Ascending aorta (tissue), 2 donors: ENCODE results near the gene DNAJA1. TPM values are rescaled to one million over a fixed set of nuclear protein-coding genes. Genes with fewer than 3 reads are reported as not detected.

Experiments
- DNase-seq, 2 donors: peaks; one replicate each; pipeline ENCODE4 v3.0.0-alpha.2; 2019; ENCODE audit warnings: low spot score in 2 of 2
- H3K27ac ChIP-seq, 2 donors: fragments of 200-600 bp; sonication (generic); one replicate each; pipeline ENCODE4 v1.5.1; 2016 to 2017; ENCODE audit warnings: mild to moderate bottlenecking in 1 of 2
- H3K27me3 ChIP-seq: fragments of 200-600 bp; sonication (generic); one replicate; pipeline ENCODE4 v1.5.1; 2017
- H3K36me3 ChIP-seq, 2 donors: fragments of 200-600 bp; sonication (generic); one replicate each; pipeline ENCODE4 v1.5.1; 2016
- H3K4me1 ChIP-seq, 2 donors: fragments of 200-600 bp; sonication (generic); one replicate each; pipeline ENCODE4 v1.5.1; 2016 to 2017; ENCODE audit warnings: mild to moderate bottlenecking in 1 of 2
- H3K4me3 ChIP-seq, 2 donors: fragments of 200-600 bp; sonication (generic); one replicate each; pipeline ENCODE4 v1.5.1; 2016 to 2017; ENCODE audit warnings: mild to moderate bottlenecking in 1 of 2
- H3K9me3 ChIP-seq, 2 donors: fragments of 200-600 bp; sonication (generic); one replicate each; pipeline ENCODE4 v1.5.1; 2016
- CTCF ChIP-seq, 3 experiments: fragments of 200-600 bp in 2 of 3; fragments of 450-650 bp in 1 of 3; sonication (generic) in 2 of 3; IDR thresholded peaks; one replicate each; pipeline ENCODE4 v1.5.1; 2016 to 2019; ENCODE audit warnings: antibody characterized with exemption in 3 of 3, mild to moderate bottlenecking in 1 of 3, moderate library complexity in 1 of 3
- intact Hi-C: fragments of 100-400 bp; cut with DNase I; formaldehyde crosslinking; loops from one replicate; pipeline ENCODE4 v1.15.1; 2023
- total RNA-seq: library from RNA; depleted of rRNA; stranded (reverse); fragments of >200 nt; gene quantifications from one replicate; pipeline ENCODE4 v1.1.0, GENCODE V29; 2016

DNAJA1 gene
- total RNA-seq, 1 donor from 2014 or later: 53.6 TPM

- Histone ChIP-seq H3K36me3 (peaks cover 40 to 67% of the 10 kb centered on the region in 2 donors), H3K9me3 (no peaks in the 10 kb centered on the region), H3K4me1 (peaks cover 3 to 21% of the 10 kb centered on the region in 2 donors), H3K27me3 (no peaks in the 10 kb centered on the region), H3K27ac (no peak overlapping the region), H3K4me3 (no peak overlapping the region)
- no peak for TF ChIP-seq CTCF (IDR thresholded peaks at IDR 0.05)
- DNase-seq: no peak
- intact Hi-C loops: no loop called here
These were observed 5.2 kb downstream of the DNAJA1 start for GRCh38 chr9:33030285-33030684.

- Histone ChIP-seq H3K27me3 (no peaks in the 10 kb centered on the region), H3K4me3 (no peak overlapping the region), H3K9me3 (no peaks in the 10 kb centered on the region), H3K27ac (no peak overlapping the region), H3K4me1 (peaks cover 3 to 15% of the 10 kb centered on the region in 2 donors), H3K36me3 (peaks cover 58 to 87% of the 10 kb centered on the region in 2 donors)
- DNase-seq: no peak
- intact Hi-C loops: no loop called here
- TF ChIP-seq CTCF (IDR thresholded peaks at IDR 0.05): no peak
These were observed 7.2 kb downstream of the DNAJA1 start for GRCh38 chr9:33032292-33032691.

GRCh38 chr9:33032865-33033264, 7.8 kb downstream of the DNAJA1 start:
- H3K4me3 ChIP-seq: no peak overlapping the region

GRCh38 chr9:33040792-33041431, 15.8 kb downstream of the DNAJA1 start:
- H3K9me3 ChIP-seq: no peaks in the 10 kb centered on the region
- intact Hi-C loops: no loop called here
- TF ChIP-seq CTCF (IDR thresholded peaks at IDR 0.05): no peak
- no peak overlapping the region for H3K4me3 ChIP-seq
- no peak for DNase-seq
- no peak overlapping the region for H3K27ac ChIP-seq
- H3K36me3 ChIP-seq: peaks cover 44 to 47% of the 10 kb centered on the region in 2 donors
- no peaks in the 10 kb centered on the region for H3K27me3 ChIP-seq
- H3K4me1 ChIP-seq: peaks cover 0 to 3% of the 10 kb centered on the region in 2 donors

More at GRCh38 chr9:33032865-33033264, 7.8 kb downstream of the DNAJA1 start:
- DNase-seq: no peak
- H3K27ac ChIP-seq: no peak overlapping the region
- H3K4me1 ChIP-seq: peaks cover 0 to 10% of the 10 kb centered on the region in 2 donors
- TF ChIP-seq CTCF (IDR thresholded peaks at IDR 0.05): no peak
- H3K36me3 ChIP-seq: peaks cover 59 to 89% of the 10 kb centered on the region in 2 donors
- no peaks in the 10 kb centered on the region for H3K27me3 ChIP-seq
- intact Hi-C loops: no loop called here
- H3K9me3 ChIP-seq: no peaks in the 10 kb centered on the region

GRCh38 chr9:33041432-33042188, 16.5 kb downstream of the DNAJA1 start:
- no peaks in the 10 kb centered on the region for H3K27me3 ChIP-seq
- no peak overlapping the region for H3K27ac ChIP-seq
- DNase-seq: no peak
- intact Hi-C loops: no loop called here
- peaks cover 0 to 3% of the 10 kb centered on the region in 2 donors for H3K4me1 ChIP-seq
- no peak overlapping the region for H3K4me3 ChIP-seq
- H3K36me3 ChIP-seq: peaks cover 44 to 47% of the 10 kb centered on the region in 2 donors
- H3K9me3 ChIP-seq: no peaks in the 10 kb centered on the region
- no peak for TF ChIP-seq CTCF (IDR thresholded peaks at IDR 0.05)
